ENCODE measurements around the gene USP15.

DNA sequence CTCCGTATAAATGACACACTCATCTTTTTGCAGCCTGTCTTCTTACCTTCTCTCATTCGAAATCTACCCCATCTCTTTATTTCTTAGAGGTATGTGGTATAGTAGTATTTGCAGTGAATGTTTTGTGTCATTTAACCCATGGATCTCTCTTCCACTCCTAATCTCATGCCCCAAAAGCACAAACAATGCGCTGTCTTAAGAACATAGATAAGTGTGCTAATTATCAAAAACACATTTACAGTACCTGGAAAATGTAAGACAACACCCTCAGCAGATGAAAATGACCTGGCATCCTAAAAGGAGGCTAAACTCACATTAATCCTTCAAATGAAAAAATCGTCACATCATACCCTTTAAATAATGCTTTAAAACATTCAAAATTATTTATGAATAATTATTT is 10.7 kb downstream of the USP15 start:
- TF ChIP-seq, protein P1, sequence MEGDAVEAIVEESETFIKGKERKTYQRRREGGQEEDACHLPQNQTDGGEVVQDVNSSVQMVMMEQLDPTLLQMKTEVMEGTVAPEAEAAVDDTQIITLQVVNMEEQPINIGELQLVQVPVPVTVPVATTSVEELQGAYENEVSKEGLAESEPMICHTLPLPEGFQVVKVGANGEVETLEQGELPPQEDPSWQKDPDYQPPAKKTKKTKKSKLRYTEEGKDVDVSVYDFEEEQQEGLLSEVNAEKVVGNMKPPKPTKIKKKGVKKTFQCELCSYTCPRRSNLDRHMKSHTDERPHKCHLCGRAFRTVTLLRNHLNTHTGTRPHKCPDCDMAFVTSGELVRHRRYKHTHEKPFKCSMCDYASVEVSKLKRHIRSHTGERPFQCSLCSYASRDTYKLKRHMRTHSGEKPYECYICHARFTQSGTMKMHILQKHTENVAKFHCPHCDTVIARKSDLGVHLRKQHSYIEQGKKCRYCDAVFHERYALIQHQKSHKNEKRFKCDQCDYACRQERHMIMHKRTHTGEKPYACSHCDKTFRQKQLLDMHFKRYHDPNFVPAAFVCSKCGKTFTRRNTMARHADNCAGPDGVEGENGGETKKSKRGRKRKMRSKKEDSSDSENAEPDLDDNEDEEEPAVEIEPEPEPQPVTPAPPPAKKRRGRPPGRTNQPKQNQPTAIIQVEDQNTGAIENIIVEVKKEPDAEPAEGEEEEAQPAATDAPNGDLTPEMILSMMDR (IDR thresholded peaks at IDR 0.05; ENCODE audit: insufficient read depth, low read length, poor library complexity, severe bottlenecking): no peak
- no peak for TF ChIP-seq EZH2phosphoT487 (conservative IDR thresholded peaks at IDR 0.05; ENCODE audit: low read length)
